Osteoblast (primary cell): Measurements from ENCODE around the gene RABGAP1L. TPM values are rescaled to one million over a fixed set of nuclear protein-coding genes. Genes with fewer than 3 reads are reported as not detected.

Experiments
- DNase-seq: peaks from one replicate; pipeline ENCODE4 v3.0.0; 2011; ENCODE audit warnings: low spot score, mixed read lengths; ENCODE audit not compliant: insufficient read length; ENCODE audit errors: missing footprints
- H2AFZ ChIP-seq: 2 replicates; pipeline ENCODE4 v1.6.0; 2011; ENCODE audit warnings: mild to moderate bottlenecking, low read length
- H3K27ac ChIP-seq: 2 replicates; pipeline ENCODE4 v1.5.1; 2011; ENCODE audit warnings: mild to moderate bottlenecking, low read depth, low read length, moderate library complexity
- H3K27me3 ChIP-seq: 2 replicates; pipeline ENCODE4 v1.6.0; 2012; ENCODE audit warnings: mild to moderate bottlenecking, control low read depth, inconsistent platforms, low read length, moderate library complexity; ENCODE audit not compliant: insufficient read depth
- H3K36me3 ChIP-seq: 2 replicates; pipeline ENCODE4 v1.5.1; 2011; ENCODE audit warnings: mild to moderate bottlenecking, low read length, control low read depth, moderate library complexity; ENCODE audit not compliant: insufficient read depth
- H3K4me1 ChIP-seq: 2 replicates; pipeline ENCODE4 v1.5.1; 2011; ENCODE audit warnings: mild to moderate bottlenecking, low read length, control low read depth, moderate library complexity; ENCODE audit not compliant: insufficient read depth
- H3K4me2 ChIP-seq: 2 replicates; pipeline ENCODE4 v1.6.0; 2011; ENCODE audit warnings: mild to moderate bottlenecking, low read length; ENCODE audit not compliant: insufficient read depth
- H3K4me3 ChIP-seq: fragments of 200-600 bp; sonication (generic); 3 replicates; pipeline ENCODE4 v1.5.1; 2012; ENCODE audit warnings: mild to moderate bottlenecking, low read length, inconsistent platforms; ENCODE audit not compliant: insufficient read depth
- H3K79me2 ChIP-seq: 2 replicates; pipeline ENCODE4 v1.6.0; 2012; ENCODE audit warnings: mild to moderate bottlenecking, low read length, control low read depth, inconsistent platforms; ENCODE audit not compliant: insufficient read depth
- H3K9me3 ChIP-seq: 2 replicates; pipeline ENCODE4 v1.5.1; 2011; ENCODE audit warnings: low read depth, low read length, control low read depth
- H4K20me1 ChIP-seq: 2 replicates; pipeline ENCODE4 v1.6.0; 2012; ENCODE audit warnings: mild to moderate bottlenecking, low read length, control low read depth; ENCODE audit not compliant: insufficient read depth
- CTCF ChIP-seq: IDR thresholded peaks from 2 replicates; pipeline ENCODE4 v1.5.1; 2011; ENCODE audit warnings: mild to moderate bottlenecking, low read depth, low read length, moderate library complexity; ENCODE audit errors: extremely low read depth
- total RNA-seq: library from RNA; depleted of rRNA; stranded (reverse); fragments of >200 nt; gene quantifications from 2 replicates; pipeline ENCODE4 v1.2.3, GENCODE V29; 2012

RABGAP1L gene
- total RNA-seq, 1 donor, result 30.0 TPM

- no peaks in the 10 kb centered on the region for H3K4me1 ChIP-seq
- H3K36me3 ChIP-seq, result no peaks in the 10 kb centered on the region
- DNase-seq, result no peak
- no peak for TF ChIP-seq CTCF
- H3K79me2 ChIP-seq, result no peaks in the 10 kb centered on the region
- no peaks in the 10 kb centered on the region for H3K27me3 ChIP-seq
- H3K4me2 ChIP-seq, result no peak overlapping the region
- H4K20me1 ChIP-seq, result no peaks in the 10 kb centered on the region
- no peaks in the 10 kb centered on the region for H3K9me3 ChIP-seq
- H3K4me3 ChIP-seq, result no peak overlapping the region
- H2AFZ ChIP-seq, result no peak overlapping the region
- H3K27ac ChIP-seq, result no peak overlapping the region
Observed at GRCh38 chr1:174902531-174903099, 743.3 kb downstream of the RABGAP1L start.

- Histone ChIP-seq H3K4me2 (no peak overlapping the region), H3K36me3 (no peaks in the 10 kb centered on the region), H3K27me3 (no peaks in the 10 kb centered on the region), H3K4me1 (no peaks in the 10 kb centered on the region), H3K9me3 (no peaks in the 10 kb centered on the region), H3K4me3 (no peak overlapping the region), H2AFZ (no peak overlapping the region), H4K20me1 (no peaks in the 10 kb centered on the region), H3K79me2 (no peaks in the 10 kb centered on the region), H3K27ac (no peak overlapping the region)
- no peak for DNase-seq
- TF ChIP-seq CTCF, result no peak
Observed at GRCh38 chr1:174911606-174912005, 752.3 kb downstream of the RABGAP1L start.

GRCh38 chr1:174912264-174912663 is 752.9 kb downstream of the RABGAP1L start:
- Histone ChIP-seq H3K9me3 (no peaks in the 10 kb centered on the region), H3K4me2 (no peak overlapping the region), H3K4me3 (no peak overlapping the region), H2AFZ (no peak overlapping the region), H3K36me3 (no peaks in the 10 kb centered on the region), H3K79me2 (no peaks in the 10 kb centered on the region), H3K27ac (no peak overlapping the region), H3K4me1 (no peaks in the 10 kb centered on the region), H3K27me3 (no peaks in the 10 kb centered on the region), H4K20me1 (no peaks in the 10 kb centered on the region)
- DNase-seq, result no peak
- no peak for TF ChIP-seq CTCF

- no peak for DNase-seq
- no peaks in the 10 kb centered on the region for H3K27me3 ChIP-seq
- no peak overlapping the region for H3K4me2 ChIP-seq
- H3K79me2 ChIP-seq, result no peaks in the 10 kb centered on the region
- no peaks in the 10 kb centered on the region for H3K4me1 ChIP-seq
- H2AFZ ChIP-seq, result no peak overlapping the region
- H4K20me1 ChIP-seq, result no peaks in the 10 kb centered on the region
- H3K4me3 ChIP-seq, result no peak overlapping the region
- no peak for TF ChIP-seq CTCF
- no peaks in the 10 kb centered on the region for H3K36me3 ChIP-seq
- no peaks in the 10 kb centered on the region for H3K9me3 ChIP-seq
- no peak overlapping the region for H3K27ac ChIP-seq
Observed at GRCh38 chr1:174913225-174913903, 754.0 kb downstream of the RABGAP1L start.
